GM12875 (cell line): ENCODE measurements around the gene MKI67.

Experiments used
- H3K4me3 ChIP-seq: one replicate; pipeline ENCODE4 v1.5.1; 2011; ENCODE audit warnings: low read depth, low read length, control low read depth
- CTCF ChIP-seq: IDR thresholded peaks from 2 replicates; pipeline ENCODE4 v1.5.1; 2011; ENCODE audit warnings: low read depth, mild to moderate bottlenecking, control low read depth, inconsistent platforms, low read length, moderate library complexity, borderline replicate concordance; ENCODE audit not compliant: insufficient read depth

MKI67 gene

GRCh38 chr10:128087884-128088709, 38.1 kb downstream of the MKI67 start:
- H3K4me3 ChIP-seq = no peak overlapping the region
- no peak for TF ChIP-seq CTCF

- no peak for TF ChIP-seq CTCF
Observed at GRCh38 chr10:128087146-128087883, 38.9 kb downstream of the MKI67 start.

GRCh38 chr10:128086003-128086863, 40.0 kb downstream of the MKI67 start:
- TF ChIP-seq CTCF = no peak
- H3K4me3 ChIP-seq = no peak overlapping the region

More at GRCh38 chr10:128087146-128087883, 38.9 kb downstream of the MKI67 start:
- H3K4me3 ChIP-seq = no peak overlapping the region

GRCh38 chr10:128084991-128085390, 41.2 kb downstream of the MKI67 start:
- H3K4me3 ChIP-seq = no peak overlapping the region
- no peak for TF ChIP-seq CTCF

- H3K4me3 ChIP-seq = no peak overlapping the region
- TF ChIP-seq CTCF = no peak
Observed at GRCh38 chr10:128084364-128084763, 41.9 kb downstream of the MKI67 start.

- TF ChIP-seq CTCF = no peak
- H3K4me3 ChIP-seq = no peak overlapping the region
Observed at GRCh38 chr10:128083191-128083895, 42.9 kb downstream of the MKI67 start.
